ENCODE measurements around the gene CYTH3.

DNA sequence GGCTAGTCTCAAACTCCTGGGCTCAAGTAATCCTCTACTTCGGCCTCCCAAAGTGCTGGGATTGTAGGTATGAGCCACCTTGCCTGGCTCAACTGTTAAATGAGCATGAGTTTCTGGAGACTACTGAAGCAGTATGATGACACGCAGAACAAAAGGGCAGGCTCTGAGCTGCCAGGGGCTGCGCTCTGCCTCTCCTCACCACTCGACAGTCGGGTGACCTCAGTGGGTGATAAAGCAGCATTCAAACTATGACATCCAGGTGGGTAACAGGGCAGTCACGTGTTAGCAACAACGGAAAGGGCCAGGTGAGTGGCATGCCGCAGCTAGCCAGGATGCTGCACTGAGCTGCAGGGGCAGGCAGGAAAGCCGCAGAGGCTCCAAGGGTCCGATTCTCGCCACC lies 71.5 kb downstream of the CYTH3 start:
- TF ChIP-seq, protein P1, sequence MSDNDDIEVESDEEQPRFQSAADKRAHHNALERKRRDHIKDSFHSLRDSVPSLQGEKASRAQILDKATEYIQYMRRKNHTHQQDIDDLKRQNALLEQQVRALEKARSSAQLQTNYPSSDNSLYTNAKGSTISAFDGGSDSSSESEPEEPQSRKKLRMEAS (IDR thresholded peaks at IDR 0.05) = no peak
- TF ChIP-seq POLR2A (IDR thresholded peaks at IDR 0.05; ENCODE audit: control extremely low read depth in 1 of 2, low read depth in 2 of 2, low read length in 2 of 2) (no peak), ASH2L (IDR thresholded peaks at IDR 0.05; ENCODE audit: low read length) (no peak), SP1 (IDR thresholded peaks at IDR 0.05; ENCODE audit: low read depth, low read length) (no peak), E2F6 (IDR thresholded peaks at IDR 0.05) (no peak), JUND (IDR thresholded peaks at IDR 0.05; ENCODE audit: low read length) (no peak), CEBPB (IDR thresholded peaks at IDR 0.05; ENCODE audit: low read depth, low read length) (no peak)

All from H1 (cell line).